Breast epithelium (tissue), 3 donors: ENCODE data around the gene METTL25.

Experiments
- POLR2A ChIP-seq: fragments of 450-650 bp; IDR thresholded peaks from one replicate; pipeline ENCODE4 v1.6.1; 2016; ENCODE audit warnings: antibody characterized with exemption, mild to moderate bottlenecking, moderate library complexity
- POLR2AphosphoS5 ChIP-seq, 3 donors: sonication (generic); formaldehyde crosslinking; IDR thresholded peaks; one replicate each; pipeline ENCODE4 v1.6.1; 2017; ENCODE audit warnings: antibody characterized with exemption in 3 of 3
- TF ChIP-seq, protein P1 (sequence below), 3 donors: fragments of 450-650 bp; IDR thresholded peaks; one replicate each; pipeline ENCODE4 v1.5.1; 2016 to 2017; ENCODE audit warnings: antibody characterized with exemption in 3 of 3, mild to moderate bottlenecking in 3 of 3, moderate library complexity in 3 of 3

DNA sequence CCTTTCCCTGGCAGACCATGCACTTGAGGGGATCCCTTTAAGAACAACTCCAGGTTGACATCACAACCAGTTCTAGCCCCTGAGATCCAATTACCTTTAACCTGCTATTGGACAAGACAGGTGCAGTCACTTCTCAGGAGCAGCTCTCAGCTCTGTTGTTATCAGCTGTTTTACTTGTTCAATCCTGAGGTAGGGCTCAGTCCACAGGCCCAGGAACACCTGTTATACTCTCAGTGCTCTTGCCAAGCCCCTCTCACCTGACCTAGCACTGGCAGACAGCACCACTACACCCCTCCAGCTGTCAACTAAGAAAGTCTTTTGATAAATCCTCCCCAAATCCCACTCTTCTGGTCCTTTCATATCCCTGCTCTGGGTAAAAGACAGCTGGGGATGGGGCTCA lies 164.4 kb downstream of the METTL25 start:
- TF ChIP-seq, protein P1, sequence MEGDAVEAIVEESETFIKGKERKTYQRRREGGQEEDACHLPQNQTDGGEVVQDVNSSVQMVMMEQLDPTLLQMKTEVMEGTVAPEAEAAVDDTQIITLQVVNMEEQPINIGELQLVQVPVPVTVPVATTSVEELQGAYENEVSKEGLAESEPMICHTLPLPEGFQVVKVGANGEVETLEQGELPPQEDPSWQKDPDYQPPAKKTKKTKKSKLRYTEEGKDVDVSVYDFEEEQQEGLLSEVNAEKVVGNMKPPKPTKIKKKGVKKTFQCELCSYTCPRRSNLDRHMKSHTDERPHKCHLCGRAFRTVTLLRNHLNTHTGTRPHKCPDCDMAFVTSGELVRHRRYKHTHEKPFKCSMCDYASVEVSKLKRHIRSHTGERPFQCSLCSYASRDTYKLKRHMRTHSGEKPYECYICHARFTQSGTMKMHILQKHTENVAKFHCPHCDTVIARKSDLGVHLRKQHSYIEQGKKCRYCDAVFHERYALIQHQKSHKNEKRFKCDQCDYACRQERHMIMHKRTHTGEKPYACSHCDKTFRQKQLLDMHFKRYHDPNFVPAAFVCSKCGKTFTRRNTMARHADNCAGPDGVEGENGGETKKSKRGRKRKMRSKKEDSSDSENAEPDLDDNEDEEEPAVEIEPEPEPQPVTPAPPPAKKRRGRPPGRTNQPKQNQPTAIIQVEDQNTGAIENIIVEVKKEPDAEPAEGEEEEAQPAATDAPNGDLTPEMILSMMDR (IDR thresholded peaks at IDR 0.05) = no peak
- TF ChIP-seq POLR2A = no peak
- TF ChIP-seq POLR2AphosphoS5 (IDR thresholded peaks at IDR 0.05) = no peak
